HG03039 (cell line): Measurements from ENCODE around the gene CTSW.
A peak's percentile ranks its signal among the peaks of the same experiment; 100 is the strongest.

Experiments
- ATAC-seq: cut with Tn5 transposase; IDR thresholded peaks from one replicate; pipeline ENCODE4 v1.9.1; 2021; ENCODE audit warnings: mild to moderate bottlenecking, moderate library complexity; ENCODE audit not compliant: unreplicated experiment

CTSW gene

GRCh38 chr11:65854852-65855837 lies 24.5 kb upstream of the CTSW start:
- ATAC-seq = no peak

GRCh38 chr11:65855927-65856363 lies 23.7 kb upstream of the CTSW start:
- ATAC-seq = no peak

GRCh38 chr11:65856689-65857499 lies 22.7 kb upstream of the CTSW start:
- ATAC-seq = peak; percentile 23

GRCh38 chr11:65857500-65857852 lies 22.2 kb upstream of the CTSW start:
- peak; percentile 1 for ATAC-seq

- ATAC-seq = peak; percentile 41
These were observed 21.6 kb upstream of the CTSW start, which contains the start of gene CFL1 for GRCh38 chr11:65857853-65858680. Gene CFL1 (minus strand): TSS chr11:65858180. CDS start chr11:65858099, 81 bp downstream.

GRCh38 chr11:65858681-65859087 lies 21.0 kb upstream of the CTSW start:
- ATAC-seq = no peak

GRCh38 chr11:65859095-65859811 lies 20.4 kb upstream of the CTSW start:
- peak; percentile 40 for ATAC-seq

GRCh38 chr11:65859812-65860277 lies 19.8 kb upstream of the CTSW start:
- no peak for ATAC-seq

- ATAC-seq = peak; percentile 27
These were observed 19.1 kb upstream of the CTSW start, which contains the start of gene MUS81 for GRCh38 chr11:65860278-65861164. Gene MUS81 (plus strand): TSS chr11:65860433. CDS start chr11:65860754, 321 bp downstream.

- ATAC-seq = no peak
These were observed 18.5 kb upstream of the CTSW start for GRCh38 chr11:65861165-65861505.

GRCh38 chr11:65861533-65862183 lies 18.0 kb upstream of the CTSW start:
- no peak for ATAC-seq

- ATAC-seq = no peak
These were observed 17.4 kb upstream of the CTSW start for GRCh38 chr11:65862191-65862735.

GRCh38 chr11:65862941-65863888 lies 16.4 kb upstream of the CTSW start:
- no peak for ATAC-seq

GRCh38 chr11:65863889-65864705 lies 15.5 kb upstream of the CTSW start:
- ATAC-seq = no peak

GRCh38 chr11:65864706-65865471 lies 14.7 kb upstream of the CTSW start:
- no peak for ATAC-seq
